Hair follicle dermal papilla cell (primary cell): ENCODE results near the gene UBB. TPM values are rescaled to one million over a fixed set of nuclear protein-coding genes. Genes with fewer than 3 reads are reported as not detected.

ENCODE experiments used
- total RNA-seq: library from RNA; depleted of rRNA; stranded (reverse); fragments of >200 nt; gene quantifications from 2 replicates; pipeline ENCODE4 v1.2.3, GENCODE V29; 2012

The UBB gene
- total RNA-seq: 685 and 804 TPM in 2 replicates

GRCh38 chr17:16380640-16381495 lies at the start of gene UBB:
Gene UBB, plus strand, starts transcription at chr17:16381091. Its CDS starts 817 bp downstream, at chr17:16381908.

GRCh38 chr17:16353317-16354174 lies 27.3 kb upstream of the UBB start, which contains the start of gene CENPV:
Gene CENPV, minus strand, starts transcription at chr17:16353469. Its CDS starts 33 bp downstream, at chr17:16353436.

GRCh38 chr17:16415031-16415924 lies 34.4 kb downstream of the UBB start, which contains the start of gene TRPV2:
Gene TRPV2, plus strand, starts transcription at chr17:16415571. Its CDS starts 2,098 bp downstream, at chr17:16417669.

Other genes starting within 250 kb of the UBB start
- 97.9 and 118 TPM in 2 replicates for gene NCOR1, start 165.6 kb upstream of the UBB start, total RNA-seq
- 23.7 and 25.6 TPM in 2 replicates for gene PIGL, start 163.9 kb upstream of the UBB start, total RNA-seq
- gene CENPV, start 27.6 kb upstream of the UBB start, total RNA-seq: 2.8 and 5.2 TPM in 2 replicates
- gene TRPV2, start 34.5 kb downstream of the UBB start, total RNA-seq: 63.8 and 64.4 TPM in 2 replicates
- 0.12 and 0.32 TPM in 2 replicates for gene LRRC75A, start 111.1 kb downstream of the UBB start, total RNA-seq
- gene ZNF287, start 188.1 kb downstream of the UBB start, total RNA-seq: 10.7 and 13.4 TPM in 2 replicates